Measurements from ENCODE around the gene ROR2. TPM values are rescaled to one million over a fixed set of nuclear protein-coding genes. Genes with fewer than 3 reads are reported as not detected.

The ROR2 gene
- polyA plus RNA-seq, 6 donors from 2014 or later, result 0.05 TPM; not detected in 5

DNA sequence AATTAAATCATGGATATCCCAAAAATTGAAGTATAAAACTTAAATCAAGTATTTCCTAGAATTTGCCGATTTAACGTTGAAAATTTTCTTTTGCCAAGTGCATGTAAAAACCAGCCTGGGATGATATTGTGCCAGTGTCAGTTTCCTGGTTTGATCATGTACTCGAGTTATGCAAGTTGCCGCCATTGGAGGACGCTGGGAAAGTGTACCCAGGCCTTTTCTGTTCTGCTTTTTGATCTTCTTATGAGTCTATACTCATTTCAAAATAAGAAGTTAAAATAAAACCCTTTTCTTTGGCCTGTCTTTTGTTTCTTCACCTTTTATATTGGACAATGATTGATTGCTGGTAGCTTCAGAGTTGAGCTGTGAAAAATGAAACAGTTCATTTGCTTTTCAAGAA is 433.3 kb downstream of the ROR2 start:
- Mint-ChIP-seq H3K4me1 (peaks cover 0 to 2% (median 0%) of the 10 kb centered on the region in 3 donors), H3K9me3 (peaks cover 4 to 40% (median 14%) of the 10 kb centered on the region in 7 donors), H3K4me3 (no peak overlapping the region), H3K36me3 (peaks cover 0 to 4% of the 10 kb centered on the region in 2 donors), H3K27ac (no peak overlapping the region), H3K27me3 (peaks cover 24 to 52% (median 44%) of the 10 kb centered on the region in 3 donors)
- no peak for DNase-seq
- no peak for ATAC-seq (ENCODE audit: low read depth in 2 of 2)

DNA sequence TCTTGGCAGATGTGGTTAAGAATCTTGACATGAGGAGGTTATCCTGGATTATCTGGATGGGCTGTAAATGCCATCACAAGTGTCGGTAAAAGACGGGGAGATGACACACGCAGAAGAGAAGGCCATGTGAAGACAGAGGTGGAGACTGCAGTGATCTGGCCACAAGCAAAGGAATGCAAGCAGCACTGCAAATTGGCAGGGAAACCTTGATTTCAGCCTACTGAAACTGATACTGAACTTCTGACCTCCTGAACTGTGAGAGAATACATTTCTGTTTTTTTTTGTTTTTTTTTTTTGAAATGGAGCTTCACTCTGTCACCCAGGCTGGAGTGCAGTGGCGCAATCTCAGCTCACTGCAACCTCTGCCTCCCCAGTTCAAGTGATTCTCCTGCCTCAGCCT is 433.9 kb downstream of the ROR2 start:
- no peak overlapping the region for H3K4me3 Mint-ChIP-seq
- peaks cover 26 to 52% (median 44%) of the 10 kb centered on the region in 3 donors for H3K27me3 Mint-ChIP-seq
- peaks cover 7 to 38% (median 14%) of the 10 kb centered on the region in 7 donors for H3K9me3 Mint-ChIP-seq
- DNase-seq (no peak), ATAC-seq (ENCODE audit: low read depth in 2 of 2) (no peak)
- H3K4me1 Mint-ChIP-seq, result peaks cover 0 to 2% (median 0%) of the 10 kb centered on the region in 3 donors
- no peak overlapping the region for H3K27ac Mint-ChIP-seq
- peaks cover 0 to 4% of the 10 kb centered on the region in 2 donors for H3K36me3 Mint-ChIP-seq

DNA sequence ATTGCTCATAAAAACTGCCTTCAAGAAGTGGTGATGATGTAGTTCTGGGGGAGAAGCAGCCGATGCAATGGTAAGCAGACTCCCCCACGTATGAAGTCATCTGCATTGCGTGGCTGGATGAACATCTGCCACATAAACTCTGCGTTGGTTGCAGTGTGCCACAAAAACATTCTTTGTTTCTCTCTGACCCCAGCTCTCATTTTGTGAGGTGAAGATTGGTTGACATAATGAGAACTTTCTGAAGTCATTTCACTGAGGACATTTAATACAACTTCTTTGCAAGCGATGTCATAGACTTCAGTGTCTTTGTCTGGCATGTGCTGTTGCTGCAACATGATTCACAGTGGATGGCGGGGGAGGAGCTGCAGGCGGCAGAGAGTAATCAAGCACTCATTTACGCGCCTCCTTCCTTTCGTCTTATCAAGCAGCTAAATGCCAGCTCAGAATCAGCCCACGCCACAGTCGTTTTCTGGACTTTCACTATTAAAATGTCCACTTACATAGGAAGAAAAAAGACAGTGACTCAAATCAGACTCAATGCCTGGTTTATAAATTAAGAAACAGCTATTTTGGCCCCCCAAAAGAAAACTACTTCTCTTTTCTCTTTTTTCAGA is 434.8 kb downstream of the ROR2 start:
- peaks cover 20 to 52% (median 44%) of the 10 kb centered on the region in 3 donors for H3K27me3 Mint-ChIP-seq
- H3K36me3 Mint-ChIP-seq, result peaks cover 0 to 4% of the 10 kb centered on the region in 2 donors
- peaks cover 7 to 35% (median 14%) of the 10 kb centered on the region in 7 donors for H3K9me3 Mint-ChIP-seq
- H3K27ac Mint-ChIP-seq, result no peak overlapping the region
- H3K4me1 Mint-ChIP-seq, result peaks cover 0 to 2% (median 0%) of the 10 kb centered on the region in 3 donors
- peak in 1 of 2 donors; percentile 16 for ATAC-seq (ENCODE audit: low read depth in 2 of 2)
- DNase-seq, result no peak
- peak overlapping the region in 1 of 8 donors; percentile 12 for H3K4me3 Mint-ChIP-seq

Other genes with a start within 250 kb of the ROR2 start
- 10 to 100 TPM; 32.8 to 53.5 (median 44.2) TPM for gene SPTLC1, start 165.2 kb upstream of the ROR2 start, polyA plus RNA-seq (ENCODE audit: low read depth in 6 of 6)

All from naive B cell (primary cell).